ENCODE data around the gene TMEM52.

TMEM52 gene

GRCh38 chr1:1939296-1940122 is 20.4 kb upstream of the TMEM52 start:
- Histone ChIP-seq H3K27me3 (ENCODE audit: insufficient read depth, poor library complexity, severe bottlenecking) (no peaks in the 10 kb centered on the region), H3K27ac (ENCODE audit: poor library complexity, severe bottlenecking) (no peak overlapping the region), H3K4me3 (ENCODE audit: severe bottlenecking) (no peak overlapping the region), H3K9me3 (ENCODE audit: severe bottlenecking) (no peaks in the 10 kb centered on the region), H3K4me1 (ENCODE audit: insufficient read depth, poor library complexity, severe bottlenecking) (no peaks in the 10 kb centered on the region), H3K36me3 (ENCODE audit: low read depth) (no peaks in the 10 kb centered on the region)
- DNase-seq (ENCODE audit: low spot score) (no peak), ATAC-seq (ENCODE audit: low read depth) (no peak)
- no peak for TF ChIP-seq CTCF (IDR thresholded peaks at IDR 0.05; ENCODE audit: poor library complexity, severe bottlenecking)

- ATAC-seq (ENCODE audit: low read depth) (no peak), DNase-seq (ENCODE audit: low spot score) (no peak)
- Histone ChIP-seq H3K27me3 (ENCODE audit: insufficient read depth, poor library complexity, severe bottlenecking) (no peaks in the 10 kb centered on the region), H3K36me3 (ENCODE audit: low read depth) (no peaks in the 10 kb centered on the region), H3K9me3 (ENCODE audit: severe bottlenecking) (no peaks in the 10 kb centered on the region), H3K4me3 (ENCODE audit: severe bottlenecking) (no peak overlapping the region), H3K4me1 (ENCODE audit: insufficient read depth, poor library complexity, severe bottlenecking) (no peaks in the 10 kb centered on the region), H3K27ac (ENCODE audit: poor library complexity, severe bottlenecking) (no peak overlapping the region)
- no peak for TF ChIP-seq CTCF (IDR thresholded peaks at IDR 0.05; ENCODE audit: poor library complexity, severe bottlenecking)
These were observed 19.7 kb upstream of the TMEM52 start for GRCh38 chr1:1938613-1939295.

- no peaks in the 10 kb centered on the region for H3K9me3 ChIP-seq (ENCODE audit: severe bottlenecking)
These were observed 19.1 kb upstream of the TMEM52 start for GRCh38 chr1:1938276-1938573.

GRCh38 chr1:1937549-1938275 is 18.6 kb upstream of the TMEM52 start:
- Histone ChIP-seq H3K27ac (ENCODE audit: poor library complexity, severe bottlenecking) (no peak overlapping the region), H3K27me3 (ENCODE audit: insufficient read depth, poor library complexity, severe bottlenecking) (no peaks in the 10 kb centered on the region), H3K36me3 (ENCODE audit: low read depth) (no peaks in the 10 kb centered on the region), H3K9me3 (ENCODE audit: severe bottlenecking) (no peaks in the 10 kb centered on the region), H3K4me3 (ENCODE audit: severe bottlenecking) (no peak overlapping the region), H3K4me1 (ENCODE audit: insufficient read depth, poor library complexity, severe bottlenecking) (no peaks in the 10 kb centered on the region)
- DNase-seq (ENCODE audit: low spot score) (no peak), ATAC-seq (ENCODE audit: low read depth) (no peak)
- no peak for TF ChIP-seq CTCF (IDR thresholded peaks at IDR 0.05; ENCODE audit: poor library complexity, severe bottlenecking)

More at GRCh38 chr1:1938276-1938573, 19.1 kb upstream of the TMEM52 start:
- H3K4me1 ChIP-seq (ENCODE audit: insufficient read depth, poor library complexity, severe bottlenecking) = no peaks in the 10 kb centered on the region
- ATAC-seq (ENCODE audit: low read depth) = no peak
- TF ChIP-seq CTCF (IDR thresholded peaks at IDR 0.05; ENCODE audit: poor library complexity, severe bottlenecking) = no peak
- no peaks in the 10 kb centered on the region for H3K27me3 ChIP-seq (ENCODE audit: insufficient read depth, poor library complexity, severe bottlenecking)
- no peaks in the 10 kb centered on the region for H3K36me3 ChIP-seq (ENCODE audit: low read depth)
- no peak overlapping the region for H3K4me3 ChIP-seq (ENCODE audit: severe bottlenecking)
- DNase-seq (ENCODE audit: low spot score) = no peak
- no peak overlapping the region for H3K27ac ChIP-seq (ENCODE audit: poor library complexity, severe bottlenecking)
